AG04450 (cell line): ENCODE results near the gene IGFBP2. TPM values are rescaled to one million over a fixed set of nuclear protein-coding genes. Genes with fewer than 3 reads are reported as not detected.

Experiments used
- CTCF ChIA-PET: fragments of 300-600, 350-600 bp; formaldehyde crosslinking; extraction: SDS; loops from one replicate; lab custom pipeline; 2022; ENCODE audit warnings: antibody characterized with exemption, inconsistent platforms; lab: Charles Lee
- POLR2A ChIA-PET: fragments of 350-600 bp; formaldehyde crosslinking; extraction: SDS; loops from one replicate; lab custom pipeline; 2021; ENCODE audit warnings: antibody characterized with exemption, inconsistent platforms; lab: Yijun Ruan, JAX
- DNase-seq: peaks from one replicate; pipeline ENCODE4 v3.0.0-alpha.2; 2011; ENCODE audit warnings: low read depth, low spot score
- H3K27ac ChIP-seq: one replicate; pipeline ENCODE4 v1.5.1; 2012; ENCODE audit warnings: low read depth, low read length, control low read depth
- H3K27me3 ChIP-seq: one replicate; pipeline ENCODE4 v1.6.0; 2012; ENCODE audit warnings: low read length; ENCODE audit not compliant: control insufficient read depth, insufficient read depth
- H3K4me3 ChIP-seq: 2 replicates; pipeline ENCODE4 v1.5.1; 2011; ENCODE audit warnings: mild to moderate bottlenecking, low read depth, low read length, control low read depth
- H3K9me3 ChIP-seq: 2 replicates; pipeline ENCODE4 v1.5.1; 2012; ENCODE audit warnings: low read length; ENCODE audit not compliant: control insufficient read depth, insufficient read depth
- CTCF ChIP-seq: IDR thresholded peaks from 2 replicates; pipeline ENCODE4 v1.5.1; 2011; ENCODE audit warnings: low read depth, low read length, control low read depth, inconsistent platforms
- polyA minus RNA-seq: library from RNA; depleted of rRNA, polyadenylated mRNA; stranded (reverse); fragments of >200 nt; gene quantifications from 2 replicates; pipeline ENCODE4 v1.2.3, GENCODE V29; 2011; rRNA and poly(A)+ RNA removed
- polyA plus RNA-seq: library from polyadenylated mRNA; depleted of rRNA; stranded (reverse); fragments of >200 nt; gene quantifications from 2 replicates; pipeline ENCODE4 v1.2.3, GENCODE V29; 2011; rRNA removed

The IGFBP2 gene
- polyA plus RNA-seq (25.2 and 41.7 TPM in 2 replicates), polyA minus RNA-seq (4.3 and 8.8 TPM in 2 replicates)

GRCh38 chr2:216632952-216633615 is at the start of gene IGFBP2:
IGFBP2 (plus strand) TSS chr2:216633420; CDS start chr2:216633524, 104 bp downstream.
- ChIA-PET CTCF (interaction anchor here (1.5 kb wide), 1 partner anchor 34 kb away, joined by 3 read pairs; no protein-coding TSS in a partner anchor), POLR2A (no interaction called here)
- H3K27me3 ChIP-seq: peaks cover 24% of the 10 kb centered on the region
- H3K9me3 ChIP-seq: no peaks in the 10 kb centered on the region; the same call in 1 of the 2 replicates
- no peak for TF ChIP-seq CTCF
- peak within 1 kb of the TSS; percentile 63 for H3K4me3 ChIP-seq
- no peak within 1 kb of the TSS for H3K27ac ChIP-seq
- DNase-seq: no peak

- H3K4me3 ChIP-seq: no peak overlapping the region
- no peaks in the 10 kb centered on the region for H3K27me3 ChIP-seq
- no peaks in the 10 kb centered on the region for H3K9me3 ChIP-seq
- CTCF ChIA-PET: interaction anchor here (1.2 kb wide), 1 partner anchor 64 kb away, joined by 3 read pairs; no protein-coding TSS in a partner anchor
- POLR2A ChIA-PET: interaction anchor here (0.8 kb wide), 1 partner anchor 16 kb away, joined by 3 read pairs; no protein-coding TSS in a partner anchor
- peak overlapping the region; percentile 59 for H3K27ac ChIP-seq
- DNase-seq: no peak
- TF ChIP-seq CTCF: no peak
Measured at GRCh38 chr2:216583606-216584005, 49.6 kb upstream of the IGFBP2 start.

- no peaks in the 10 kb centered on the region for H3K27me3 ChIP-seq
- H3K27ac ChIP-seq: no peak overlapping the region
- H3K9me3 ChIP-seq: no peaks in the 10 kb centered on the region
- TF ChIP-seq CTCF: no peak
- no peak for DNase-seq
- POLR2A ChIA-PET: no interaction called here
- CTCF ChIA-PET: interaction anchor here (1.2 kb wide), 1 partner anchor 65 kb away, joined by 3 read pairs; no protein-coding TSS in a partner anchor
- H3K4me3 ChIP-seq: no peak overlapping the region
Measured at GRCh38 chr2:216584112-216584511, 49.1 kb upstream of the IGFBP2 start.

GRCh38 chr2:216585441-216585840 is 47.8 kb upstream of the IGFBP2 start:
- Histone ChIP-seq H3K27ac (no peak overlapping the region), H3K4me3 (no peak overlapping the region), H3K9me3 (no peaks in the 10 kb centered on the region), H3K27me3 (peaks cover 2% of the 10 kb centered on the region)
- DNase-seq: no peak
- TF ChIP-seq CTCF: no peak
- ChIA-PET CTCF (no interaction called here), POLR2A (no interaction called here)
